ENCODE measurements around the gene MBNL2.

GRCh38 chr13:97287047-97287383, 64.9 kb downstream of the MBNL2 start:
- TF ChIP-seq CTCF (IDR thresholded peaks at IDR 0.05) (no peak), POLR2A (IDR thresholded peaks at IDR 0.05) (no peak)

All from uterus (tissue), 2 donors.